Hippocampal formation (tissue), 2 donors: Measurements from ENCODE around the gene KMT2C.
"Not testable (repeated sequence)": the region's sequence is repeated elsewhere in the genome, so short reads cannot be mapped to it uniquely, and the experiment has no call there.

Experiments used
- DNase-seq, 2 donors: peaks; one replicate each; lab custom pipeline; 2025; lab: John Stamatoyannopoulos, UW

Gene KMT2C

GRCh38 chr7:152441810-152442209 is 6.0 kb upstream of the KMT2C start:
- DNase-seq, result not testable (repeated sequence)

DNA sequence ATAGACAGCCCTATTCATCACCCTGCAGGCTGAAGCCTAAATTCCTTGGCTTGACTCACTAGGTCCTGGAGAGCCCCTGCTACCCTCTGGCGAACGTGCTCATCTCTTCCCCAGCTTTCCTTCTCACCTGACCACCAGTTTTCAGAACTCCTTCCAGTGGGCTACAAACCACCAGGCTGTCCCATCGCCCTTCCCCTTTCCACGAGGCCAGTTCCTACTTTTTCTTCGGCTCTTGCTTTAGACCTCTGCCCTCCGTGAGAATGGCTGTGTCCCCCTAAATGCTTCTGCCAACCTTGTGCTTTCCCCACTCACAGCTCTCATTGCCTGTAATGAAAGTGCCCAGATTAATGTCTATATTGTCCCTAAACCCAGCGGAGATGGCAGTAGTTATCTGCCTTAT is 5.4 kb upstream of the KMT2C start:
- not testable (repeated sequence) for DNase-seq

DNA sequence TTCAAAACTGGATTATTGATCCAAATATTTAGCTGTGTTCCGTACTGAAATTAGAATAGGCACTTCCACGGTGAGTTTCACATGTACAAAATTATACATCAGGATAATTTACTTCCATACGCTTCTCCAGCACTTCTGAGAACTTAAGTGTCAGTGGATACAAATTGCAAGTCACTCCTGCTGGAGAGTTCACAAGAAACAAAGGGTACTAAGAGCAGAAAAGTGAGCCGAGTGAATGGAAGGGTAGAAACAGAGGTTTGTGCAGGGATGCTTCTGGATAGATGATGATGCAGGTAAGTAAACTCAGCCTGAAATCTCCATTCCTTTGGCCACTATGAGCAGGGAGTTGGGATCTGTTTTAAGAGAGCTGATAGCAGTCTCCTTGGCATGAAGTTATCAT is 2.2 kb upstream of the KMT2C start:
- not testable (repeated sequence) for DNase-seq

DNA sequence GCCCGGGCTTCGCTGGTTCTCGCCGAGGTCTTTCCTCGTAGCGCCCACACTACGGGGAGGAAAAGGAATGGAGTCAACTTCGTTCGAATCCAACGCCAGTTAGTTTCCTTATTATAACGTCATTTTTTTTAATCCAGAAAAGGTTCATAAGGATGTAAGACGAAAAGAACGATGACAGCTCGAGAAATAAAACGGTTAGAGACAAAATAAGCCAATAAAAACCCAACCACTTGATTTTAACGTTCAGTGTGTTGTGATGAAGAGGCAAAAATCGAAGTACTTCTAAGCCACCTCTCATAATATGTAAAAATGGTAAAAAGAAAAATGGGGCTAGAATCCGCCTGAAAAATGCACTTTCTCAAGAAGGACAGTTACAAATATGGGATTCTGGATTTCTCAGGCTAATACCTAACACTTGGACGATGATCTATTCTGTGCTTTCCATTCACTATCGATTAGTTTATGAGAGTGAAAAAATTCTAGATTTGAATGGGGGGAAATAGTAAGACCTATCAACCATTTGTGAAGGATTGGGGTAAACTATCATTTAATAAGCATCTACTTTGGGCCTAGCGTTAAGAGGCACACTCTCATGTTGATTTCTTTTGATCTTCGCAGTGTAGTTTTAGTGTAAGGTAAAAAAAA is 1.2 kb upstream of the KMT2C start:
- DNase-seq, result not testable (repeated sequence)

- peak; percentile 83 to 93 for DNase-seq
Measured at GRCh38 chr7:152436111-152436930, 518 bp upstream of the KMT2C start.

DNA sequence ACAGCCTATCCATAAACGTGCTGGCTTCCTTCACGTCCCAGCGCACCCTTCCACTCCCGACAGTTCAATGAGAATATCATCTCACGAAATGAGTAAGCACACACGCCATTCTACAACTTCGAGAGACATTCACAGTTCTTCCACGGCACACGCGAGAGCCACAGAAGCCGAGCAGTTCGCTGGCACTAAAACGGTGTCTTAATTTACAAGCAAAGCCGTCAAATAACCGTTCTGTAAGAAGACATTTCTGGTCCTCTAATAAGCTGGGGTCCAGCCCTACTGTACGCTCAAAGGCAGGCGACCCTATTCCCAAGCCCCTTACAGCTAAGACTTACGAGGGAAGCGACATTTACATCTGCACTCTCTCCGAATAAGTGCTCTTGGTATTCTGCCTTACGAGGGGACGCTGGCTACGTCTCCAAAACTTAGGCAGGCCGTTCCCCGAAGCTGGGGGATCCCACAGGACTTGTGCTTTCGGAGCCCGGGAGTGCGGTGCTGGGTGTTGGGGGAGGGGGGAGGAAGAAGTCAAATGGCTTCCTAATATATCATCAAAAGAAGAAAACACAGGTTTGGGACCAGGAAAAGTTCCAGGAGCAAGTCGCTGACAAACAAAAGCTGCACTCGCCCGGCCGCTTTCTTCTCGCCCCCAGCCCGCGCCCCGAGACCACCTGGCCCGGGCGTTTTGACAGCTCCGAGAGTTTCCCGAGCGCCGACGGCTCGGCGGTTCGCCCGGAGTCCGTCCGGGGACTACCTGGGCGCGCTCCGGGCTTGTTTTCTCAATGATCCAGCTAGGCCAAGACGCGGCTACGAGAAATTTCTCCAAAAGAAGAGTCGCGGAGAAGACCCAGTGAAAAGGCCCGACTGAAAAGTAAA is 1.1 kb downstream of the KMT2C start:
- DNase-seq, result peak in 1 of 2 donors; percentile 46

GRCh38 chr7:152433721-152434490 is 1.9 kb downstream of the KMT2C start:
- DNase-seq, result not testable (repeated sequence)

DNA sequence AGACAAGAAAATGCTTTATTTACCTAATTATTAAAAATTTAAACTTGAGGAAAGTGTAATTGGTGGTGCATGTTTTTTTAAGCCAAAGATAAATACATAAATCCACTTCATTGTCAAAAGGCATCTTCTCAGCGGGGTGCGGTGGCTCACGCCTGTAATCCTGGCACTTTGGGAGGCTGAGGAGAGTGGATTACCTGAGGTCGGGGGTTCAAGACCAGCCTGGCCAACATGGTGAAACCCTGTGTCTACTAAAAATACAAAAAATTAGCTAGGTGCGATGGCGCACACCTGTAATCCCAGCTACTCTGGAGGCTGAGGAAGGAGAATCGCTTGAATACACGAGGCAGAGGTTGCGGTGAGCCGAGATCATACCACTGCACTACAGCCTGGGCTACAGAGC is 3.1 kb downstream of the KMT2C start:
- DNase-seq, result not testable (repeated sequence)

GRCh38 chr7:152430854-152431253 is 4.9 kb downstream of the KMT2C start:
- no peak for DNase-seq

DNA sequence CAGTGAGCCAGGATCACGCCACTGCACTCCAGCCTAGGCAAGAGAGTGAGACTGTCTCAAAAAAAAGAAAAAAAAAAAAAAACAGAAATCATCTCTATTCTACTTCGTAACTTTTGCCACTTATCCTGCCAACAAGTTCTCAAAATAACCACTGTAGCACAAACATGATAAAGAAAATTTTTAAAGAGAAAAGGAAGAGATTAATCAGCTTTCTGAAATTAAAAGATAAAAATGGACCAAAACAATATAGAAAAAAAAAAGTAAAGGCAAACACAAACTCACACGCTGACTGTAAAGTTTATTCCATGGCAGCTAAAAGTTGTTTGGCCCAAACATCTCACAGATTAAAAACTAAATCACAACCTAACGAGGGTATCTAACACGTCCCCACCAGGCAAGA is 5.7 kb downstream of the KMT2C start:
- DNase-seq, result not testable (repeated sequence)

GRCh38 chr7:152424348-152425108 is 11.3 kb downstream of the KMT2C start:
- DNase-seq, result no peak

DNA sequence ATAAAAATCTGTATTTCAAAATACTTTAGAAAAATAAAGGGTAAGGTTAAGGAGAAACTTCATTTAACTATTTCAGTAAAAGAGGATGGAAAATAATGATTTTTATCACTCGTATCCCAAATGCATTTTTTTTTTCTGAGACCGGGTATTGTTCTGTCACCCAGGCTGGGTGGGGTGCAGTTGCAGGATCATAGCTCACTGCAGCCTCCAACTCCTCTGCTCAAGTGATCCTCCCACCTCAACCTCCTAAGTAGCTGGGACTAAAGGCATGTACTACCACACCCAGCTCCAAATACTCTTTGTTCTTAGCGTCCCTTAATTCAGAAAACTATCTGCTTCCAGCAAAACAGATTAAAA is 11.8 kb downstream of the KMT2C start:
- no peak for DNase-seq

DNA sequence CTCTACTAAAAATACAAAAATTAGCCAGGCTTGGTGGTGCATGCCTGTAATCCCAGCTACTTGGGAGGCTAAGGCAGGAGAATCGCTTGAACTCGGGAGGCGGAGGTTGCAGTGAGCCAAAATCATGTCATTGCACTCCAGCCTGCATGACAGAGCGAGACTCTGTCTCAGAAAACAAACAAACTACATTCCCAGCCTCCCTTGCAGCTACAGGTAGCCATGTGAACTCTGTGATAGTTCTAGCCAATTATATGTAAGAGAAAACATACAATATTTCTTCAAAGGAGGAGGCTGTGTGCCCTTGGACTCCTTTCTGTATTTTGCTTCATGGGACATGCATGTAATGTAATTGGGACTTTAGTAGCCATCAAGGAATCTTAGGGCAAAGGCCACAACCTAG is 12.6 kb downstream of the KMT2C start:
- DNase-seq, result not testable (repeated sequence)

- DNase-seq, result not testable (repeated sequence)
Measured at GRCh38 chr7:152420950-152421349, 14.9 kb downstream of the KMT2C start.

- no peak for DNase-seq
Measured at GRCh38 chr7:152419473-152420429, 16.1 kb downstream of the KMT2C start.

DNA sequence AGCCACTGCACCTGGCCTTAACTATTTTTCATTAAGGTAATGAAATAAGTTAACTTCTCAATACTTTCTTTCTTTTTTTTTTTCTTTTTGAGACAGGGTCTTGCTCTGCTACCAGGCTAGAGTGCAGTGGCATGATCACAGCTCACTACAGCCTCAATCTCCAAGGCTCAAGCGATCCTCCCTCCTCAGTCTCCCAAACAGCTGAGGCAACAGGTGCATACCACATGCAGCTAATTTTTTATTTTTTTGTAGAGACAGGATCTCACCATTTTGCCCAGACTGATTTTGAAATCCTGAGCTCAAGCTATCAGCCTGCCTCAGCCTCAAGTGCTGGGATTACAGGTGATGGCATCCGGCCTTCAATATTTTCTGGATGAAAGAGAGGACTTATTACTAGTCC is 21.0 kb downstream of the KMT2C start:
- no peak for DNase-seq

DNA sequence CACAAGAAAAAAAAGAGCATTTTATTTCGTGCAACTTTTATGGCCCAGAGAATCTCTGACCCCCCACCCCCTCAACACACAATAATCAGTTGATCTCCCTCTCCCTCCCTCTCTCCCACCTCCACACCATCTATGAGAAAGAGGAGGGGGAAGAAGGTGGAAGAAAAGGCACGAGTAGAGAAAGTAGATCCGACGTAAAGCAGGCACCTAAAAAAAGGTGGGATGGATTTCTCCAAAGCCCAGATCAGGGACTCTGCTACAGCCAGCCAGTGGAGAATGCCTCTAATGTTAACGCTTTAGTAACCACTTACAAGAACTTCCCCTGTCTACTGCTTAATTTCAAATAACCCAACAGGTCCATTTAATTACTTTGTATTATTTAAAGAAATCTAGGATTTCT is 24.4 kb downstream of the KMT2C start:
- no peak for DNase-seq

DNA sequence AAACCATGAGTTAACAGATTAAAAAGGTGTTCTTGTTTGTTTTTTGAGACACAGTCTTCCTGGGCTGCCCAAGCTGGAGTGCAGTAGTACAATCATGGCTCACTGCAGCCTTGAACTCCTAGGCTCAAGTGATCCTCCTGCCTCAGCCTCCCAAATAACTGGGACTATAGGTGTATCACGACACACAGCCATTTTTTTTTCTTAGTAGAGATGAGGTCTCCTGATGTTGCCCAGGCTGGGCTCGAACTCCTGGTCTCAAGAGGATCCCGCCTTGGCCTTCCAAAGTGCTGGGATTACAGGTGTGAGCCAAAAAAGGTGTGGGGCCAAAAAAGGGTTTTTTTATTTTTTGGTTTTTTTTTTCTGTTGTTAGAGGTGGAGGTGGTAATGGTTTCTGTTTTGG is 29.3 kb downstream of the KMT2C start:
- DNase-seq, result no peak

- DNase-seq, result not testable (repeated sequence)
Measured at GRCh38 chr7:152406030-152406429, 29.8 kb downstream of the KMT2C start.

DNA sequence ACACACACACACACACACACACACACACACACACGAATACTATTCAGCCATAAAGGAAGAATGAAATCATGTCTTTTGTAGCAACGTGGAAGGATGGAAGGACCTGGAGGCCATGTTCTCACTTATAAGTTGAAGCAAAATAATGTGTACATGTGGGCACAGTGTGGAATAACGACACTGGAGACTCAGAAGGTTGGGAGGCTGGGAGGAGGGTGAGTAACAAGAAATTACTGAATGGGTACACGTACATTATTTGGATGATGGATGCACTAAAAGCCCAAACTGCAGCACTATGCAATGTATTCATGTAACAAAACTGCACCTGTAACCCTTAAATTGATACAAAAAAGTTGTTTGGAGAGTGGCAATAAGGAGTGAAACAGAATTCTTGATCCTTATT is 32.1 kb downstream of the KMT2C start:
- no peak for DNase-seq
